T-helper 2 cell treated with Interferon-gamma antibody and Interleukin-4, amounts not matched to agents 5 μg/mL and 100 μg/mL, for 36 hours (primary cell): ENCODE results near the gene GPR150.

Source experiments
- DNase-seq: peaks from one replicate; pipeline ENCODE4 v3.0.0; 2021; ENCODE audit warnings: low spot score
- H3K27ac Mint-ChIP-seq: one replicate; pipeline ENCODE4 v1.8.0; 2021; ENCODE audit warnings: mild to moderate bottlenecking, mixed read lengths
- H3K27me3 Mint-ChIP-seq: one replicate; pipeline ENCODE4 v1.8.0; 2021; ENCODE audit warnings: low read depth, mixed read lengths
- H3K36me3 Mint-ChIP-seq: one replicate; pipeline ENCODE4 v1.8.0; 2021; ENCODE audit warnings: low read depth, mixed read lengths
- H3K4me1 Mint-ChIP-seq: one replicate; pipeline ENCODE4 v1.8.0; 2021; ENCODE audit warnings: low read depth, mixed read lengths
- H3K4me3 Mint-ChIP-seq: one replicate; pipeline ENCODE4 v1.8.0; 2022; ENCODE audit warnings: mild to moderate bottlenecking, moderate library complexity, mixed read lengths
- H3K9me3 Mint-ChIP-seq: one replicate; pipeline ENCODE4 v1.8.0; 2021; ENCODE audit warnings: mixed read lengths

GPR150 gene

GRCh38 chr5:95670568-95670967, 50.7 kb downstream of the GPR150 start:
- no peaks in the 10 kb centered on the region for H3K36me3 Mint-ChIP-seq
- H3K4me3 Mint-ChIP-seq, result no peak overlapping the region
- no peaks in the 10 kb centered on the region for H3K9me3 Mint-ChIP-seq
- peaks cover 14% of the 10 kb centered on the region for H3K27me3 Mint-ChIP-seq
- DNase-seq, result no peak
- peaks cover 5% of the 10 kb centered on the region for H3K4me1 Mint-ChIP-seq
- no peak overlapping the region for H3K27ac Mint-ChIP-seq
